Liver (tissue), 9 donors: ENCODE results near the gene ITGB2. TPM values are rescaled to one million over a fixed set of nuclear protein-coding genes. Genes with fewer than 3 reads are reported as not detected.

ENCODE experiments used
- DNase-seq: peaks from one replicate; pipeline ENCODE4 v3.0.0-alpha.2; 2017; ENCODE audit warnings: low spot score
- H3K27ac ChIP-seq, 2 donors: one replicate each; pipeline ENCODE4 v1.7.0; 2013; ENCODE audit warnings: inconsistent platforms in 2 of 2, low read length in 2 of 2, control low read depth in 1 of 2, low read depth in 1 of 2, mild to moderate bottlenecking in 1 of 2
- H3K27me3 ChIP-seq, 4 donors: one replicate each; pipeline versions ENCODE4 v1.6.1 to v1.7.0; 2013; ENCODE audit warnings: low read length in 3 of 4, inconsistent platforms in 1 of 4, mild to moderate bottlenecking in 1 of 4, moderate library complexity in 1 of 4; ENCODE audit not compliant: control insufficient read depth in 4 of 4, insufficient read depth in 4 of 4
- H3K36me3 ChIP-seq, 4 donors: one replicate each; pipeline versions ENCODE4 v1.6.1 to v1.7.0; 2013; ENCODE audit warnings: low read length in 3 of 4, mild to moderate bottlenecking in 3 of 4, low read depth in 1 of 4, moderate library complexity in 1 of 4; ENCODE audit not compliant: control insufficient read depth in 4 of 4, insufficient read depth in 3 of 4
- H3K4me1 ChIP-seq, 4 donors: one replicate each; pipeline versions ENCODE4 v1.6.1 to v1.7.0; 2013; ENCODE audit warnings: low read length in 3 of 4, mild to moderate bottlenecking in 3 of 4, moderate library complexity in 1 of 4; ENCODE audit not compliant: control insufficient read depth in 4 of 4, insufficient read depth in 4 of 4
- H3K4me3 ChIP-seq, 3 donors: one replicate each; pipeline versions ENCODE4 v1.6.1 to v1.7.0; 2013; ENCODE audit warnings: low read length in 3 of 3, control low read depth in 1 of 3, low read depth in 1 of 3, mild to moderate bottlenecking in 1 of 3
- H3K9ac ChIP-seq, 2 donors: one replicate each; pipeline ENCODE4 v1.7.0; 2013; ENCODE audit warnings: low read length in 2 of 2, mild to moderate bottlenecking in 2 of 2, moderate library complexity in 2 of 2, control low read depth in 1 of 2, low read depth in 1 of 2
- H3K9me3 ChIP-seq, 4 donors: one replicate each; pipeline versions ENCODE4 v1.6.1 to v1.7.0; 2013; ENCODE audit warnings: low read length in 3 of 4; ENCODE audit not compliant: control insufficient read depth in 4 of 4
- ATF3 ChIP-seq: IDR thresholded peaks from 2 replicates; pipeline ENCODE4 v1.6.1; 2016; ENCODE audit warnings: antibody characterized with exemption
- CTCF ChIP-seq: fragments of 150-350 bp; IDR thresholded peaks from 2 replicates; pipeline ENCODE4 v1.5.1; 2017; ENCODE audit warnings: improper control_type of control experiment, low read depth, low read length; ENCODE audit not compliant: missing input control
- EGR1 ChIP-seq, 2 donors: IDR thresholded peaks; 2 replicates each; pipeline ENCODE4 v1.6.1; 2016 to 2018; ENCODE audit warnings: antibody characterized with exemption in 2 of 2, low read depth in 2 of 2
- FOXA1 ChIP-seq: IDR thresholded peaks from 2 replicates; pipeline ENCODE4 v1.6.1; 2016; ENCODE audit warnings: antibody characterized with exemption
- FOXA2 ChIP-seq: IDR thresholded peaks from 2 replicates; pipeline ENCODE4 v1.6.1; 2016; ENCODE audit warnings: antibody characterized with exemption
- GABPA ChIP-seq, 2 donors: IDR thresholded peaks in 1 of 2; conservative IDR thresholded peaks in 1 of 2; 2 replicates each; pipeline ENCODE4 v1.6.1; 2016; ENCODE audit warnings: antibody characterized with exemption in 2 of 2, mild to moderate bottlenecking in 1 of 2, moderate library complexity in 1 of 2
- HNF4A ChIP-seq, 2 donors: conservative IDR thresholded peaks; 2 replicates each; pipeline ENCODE4 v1.6.1; 2016; ENCODE audit warnings: antibody characterized with exemption in 2 of 2, mild to moderate bottlenecking in 2 of 2
- HNF4G ChIP-seq: IDR thresholded peaks from 2 replicates; pipeline ENCODE4 v1.6.1; 2016; ENCODE audit warnings: antibody characterized with exemption
- JUND ChIP-seq, 2 donors: IDR thresholded peaks; 2 replicates each; pipeline ENCODE4 v1.6.1; 2016; ENCODE audit warnings: antibody characterized with exemption in 2 of 2
- MAX ChIP-seq: IDR thresholded peaks from 2 replicates; pipeline ENCODE4 v1.6.1; 2016; ENCODE audit warnings: antibody characterized with exemption
- NR2F2 ChIP-seq: IDR thresholded peaks from 2 replicates; pipeline ENCODE4 v1.6.1; 2016; ENCODE audit warnings: antibody characterized with exemption
- RAD21 ChIP-seq, 2 donors: IDR thresholded peaks; 2 replicates each; pipeline ENCODE4 v1.6.1; 2016; ENCODE audit warnings: antibody characterized with exemption in 2 of 2, mild to moderate bottlenecking in 2 of 2
- REST ChIP-seq: IDR thresholded peaks from 2 replicates; pipeline ENCODE4 v1.6.1; 2016; ENCODE audit warnings: antibody characterized with exemption, mild to moderate bottlenecking
- RXRA ChIP-seq, 2 donors: IDR thresholded peaks; 2 replicates each; pipeline ENCODE4 v1.6.1; 2017 to 2018; ENCODE audit warnings: antibody characterized with exemption in 2 of 2, mild to moderate bottlenecking in 1 of 2
- SP1 ChIP-seq: IDR thresholded peaks from 2 replicates; pipeline ENCODE4 v1.6.1; 2018; ENCODE audit warnings: antibody characterized with exemption, mild to moderate bottlenecking
- TAF1 ChIP-seq: conservative IDR thresholded peaks from 2 replicates; pipeline ENCODE4 v1.6.1; 2016; ENCODE audit warnings: antibody characterized with exemption, mild to moderate bottlenecking
- YY1 ChIP-seq: IDR thresholded peaks from 2 replicates; pipeline ENCODE4 v1.6.1; 2016; ENCODE audit warnings: antibody characterized with exemption, mild to moderate bottlenecking
- ZBTB33 ChIP-seq: IDR thresholded peaks from 2 replicates; pipeline ENCODE4 v1.6.1; 2016; ENCODE audit warnings: antibody characterized with exemption
- WGBS: extraction: QIAGEN DNeasy Blood & Tissue Kit; methylation state at CpG from one replicate; pipeline ENCODE4 v1.1.7; 2013; 5-methylcytosine and 5-hydroxymethylcytosine counted together
- polyA plus RNA-seq, 2 donors: library from polyadenylated mRNA; stranded (reverse) in 1 of 2; unstranded in 1 of 2; fragments of 200-250 nt in 1 of 2; fragments of >200 nt in 1 of 2; fragmentation: Nextera tagmentation in 1 of 2; extraction: Ambion mirVana in 1 of 2; gene quantifications; one replicate each; pipeline versions ENCODE4 v1.2.1 to v1.2.3, GENCODE V29; 2013 to 2015
- total RNA-seq, 2 donors: library from RNA; depleted of rRNA; stranded (reverse); fragments of >200 nt; gene quantifications; one replicate each; pipeline ENCODE4 v1.2.3, GENCODE V29; 2014
- donor health status: healthy.
- donor health status: healthy.
- donor health status: healthy.
- donor health status: healthy.
- donor health status: healthy.

ITGB2 gene
- total and polyA plus RNA-seq, 4 donors, result 9.6 to 50.6 (median 28.7) TPM

- Histone ChIP-seq H3K9me3 (no peaks in the 10 kb centered on the region), H3K27me3 (no peaks in the 10 kb centered on the region), H3K36me3 (peaks cover 3 to 18% (median 13%) of the 10 kb centered on the region in 4 donors), H3K9ac (no peak overlapping the region), H3K4me1 (peaks cover 2 to 19% (median 10%) of the 10 kb centered on the region in 4 donors), H3K4me3 (no peak overlapping the region), H3K27ac (no peak overlapping the region)
- WGBS, result 13% methylated on average over 34 of the region's 34 CpGs
- peak; percentile 58 for DNase-seq
- TF ChIP-seq SP1 (no peak), EGR1 (IDR thresholded peaks at IDR 0.05; ENCODE audit: low read depth in 2 of 2) (no peak), RAD21 (IDR thresholded peaks at IDR 0.05) (peak in 1 of 2 donors; percentile 64), GABPA (IDR thresholded peaks at IDR 0.05 in 1 of 2, conservative IDR thresholded peaks at IDR 0.05 in 1 of 2) (no peak)
Measured at GRCh38 chr21:44845418-44846223, 75.1 kb downstream of the ITGB2 start.

- TF ChIP-seq MAX (no peak), FOXA1 (no peak), EGR1 (IDR thresholded peaks at IDR 0.05; ENCODE audit: low read depth in 2 of 2) (no peak), ZBTB33 (no peak), RAD21 (IDR thresholded peaks at IDR 0.05) (no peak), ATF3 (no peak), GABPA (IDR thresholded peaks at IDR 0.05 in 1 of 2, conservative IDR thresholded peaks at IDR 0.05 in 1 of 2) (no peak), SP1 (no peak), JUND (IDR thresholded peaks at IDR 0.05) (no peak), FOXA2 (no peak), RXRA (IDR thresholded peaks at IDR 0.05) (no peak), NR2F2 (no peak), TAF1 (no peak), HNF4A (conservative IDR thresholded peaks at IDR 0.05) (no peak), HNF4G (no peak), REST (no peak), YY1 (no peak), CTCF (no peak)
Measured at GRCh38 chr21:44844256-44844655, 76.4 kb downstream of the ITGB2 start.

More at GRCh38 chr21:44844256-44844655, 76.4 kb downstream of the ITGB2 start:
- H3K27ac ChIP-seq, result no peak overlapping the region
- no peak for DNase-seq
- H3K9ac ChIP-seq, result no peak overlapping the region
- 56% methylated on average over 16 of the region's 16 CpGs for WGBS
- H3K9me3 ChIP-seq, result no peaks in the 10 kb centered on the region
- peaks cover 2 to 19% (median 10%) of the 10 kb centered on the region in 4 donors for H3K4me1 ChIP-seq
- H3K36me3 ChIP-seq, result peaks cover under 1 to 5% (median 2%) of the 10 kb centered on the region in 4 donors
- H3K27me3 ChIP-seq, result no peaks in the 10 kb centered on the region
- no peak overlapping the region for H3K4me3 ChIP-seq
